ENCODE results near the gene IGFBP3. TPM values are rescaled to one million over a fixed set of nuclear protein-coding genes. Genes with fewer than 3 reads are reported as not detected.

The IGFBP3 gene
- total and polyA plus RNA-seq, 2 of the 13 experiments (the other 11 are each of a cell fraction or from before 2014, with no cell fraction given): 57.5 TPM; not detected in 1

DNA sequence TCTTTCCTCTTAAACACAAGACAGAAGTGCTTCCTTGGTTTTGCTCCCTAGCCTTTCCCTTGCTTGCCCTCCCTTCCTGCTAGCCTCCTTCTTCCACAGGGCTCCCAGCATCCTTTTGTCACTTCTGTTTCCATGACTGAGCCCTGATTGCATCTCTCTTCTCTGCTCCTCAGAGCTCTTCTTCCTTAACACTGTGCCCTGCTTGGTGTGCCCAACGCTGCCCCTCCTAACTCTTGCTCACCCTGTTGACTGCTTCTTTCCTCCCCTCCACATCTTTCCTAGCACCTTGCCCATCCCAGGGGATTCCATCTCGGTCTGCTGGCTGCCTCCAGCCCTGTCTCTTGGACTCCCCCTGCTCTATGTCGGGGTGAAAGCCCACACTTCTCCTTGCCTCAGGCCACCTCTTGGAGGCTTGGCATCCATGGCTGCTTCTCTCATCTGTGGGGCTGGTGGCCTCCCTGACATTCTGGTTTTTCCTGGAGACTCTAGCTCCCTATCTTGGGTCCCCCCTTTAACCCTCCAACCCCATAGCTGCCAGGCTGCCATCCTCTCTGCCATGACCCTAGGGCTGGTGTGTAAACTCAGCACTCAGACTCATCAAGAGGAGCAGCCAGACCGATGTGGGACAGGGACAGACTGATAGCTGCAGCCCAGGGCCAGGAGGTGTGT, 26.9 kb downstream of the IGFBP3 start (continued):
- TF ChIP-seq ZNF781 (CRISPR knock-in tag; IDR thresholded peaks at IDR 0.05; ENCODE audit: borderline replicate concordance, not compliant biosample characterization): peak; percentile 81
- TF ChIP-seq ZNF704 (CRISPR knock-in tag; IDR thresholded peaks at IDR 0.05; ENCODE audit: borderline replicate concordance): no peak
- TF ChIP-seq ZNF670 (CRISPR knock-in tag; IDR thresholded peaks at IDR 0.05; ENCODE audit: borderline replicate concordance): 0 out of 2 replicates have a peak, but pooled peaks have one; percentile 38
- TF ChIP-seq, protein P1, sequence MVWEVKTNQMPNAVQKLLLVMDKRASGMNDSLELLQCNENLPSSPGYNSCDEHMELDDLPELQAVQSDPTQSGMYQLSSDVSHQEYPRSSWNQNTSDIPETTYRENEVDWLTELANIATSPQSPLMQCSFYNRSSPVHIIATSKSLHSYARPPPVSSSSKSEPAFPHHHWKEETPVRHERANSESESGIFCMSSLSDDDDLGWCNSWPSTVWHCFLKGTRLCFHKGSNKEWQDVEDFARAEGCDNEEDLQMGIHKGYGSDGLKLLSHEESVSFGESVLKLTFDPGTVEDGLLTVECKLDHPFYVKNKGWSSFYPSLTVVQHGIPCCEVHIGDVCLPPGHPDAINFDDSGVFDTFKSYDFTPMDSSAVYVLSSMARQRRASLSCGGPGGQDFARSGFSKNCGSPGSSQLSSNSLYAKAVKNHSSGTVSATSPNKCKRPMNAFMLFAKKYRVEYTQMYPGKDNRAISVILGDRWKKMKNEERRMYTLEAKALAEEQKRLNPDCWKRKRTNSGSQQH (CRISPR knock-in tag; IDR thresholded peaks at IDR 0.05; ENCODE audit: low read depth): no peak; the same call in 1 of the 2 replicates
- no peak; the same call in 1 of the 2 replicates for TF ChIP-seq NR2C2 (CRISPR knock-in tag; IDR thresholded peaks at IDR 0.05; ENCODE audit: borderline replicate concordance)
- TF ChIP-seq, protein P2, sequence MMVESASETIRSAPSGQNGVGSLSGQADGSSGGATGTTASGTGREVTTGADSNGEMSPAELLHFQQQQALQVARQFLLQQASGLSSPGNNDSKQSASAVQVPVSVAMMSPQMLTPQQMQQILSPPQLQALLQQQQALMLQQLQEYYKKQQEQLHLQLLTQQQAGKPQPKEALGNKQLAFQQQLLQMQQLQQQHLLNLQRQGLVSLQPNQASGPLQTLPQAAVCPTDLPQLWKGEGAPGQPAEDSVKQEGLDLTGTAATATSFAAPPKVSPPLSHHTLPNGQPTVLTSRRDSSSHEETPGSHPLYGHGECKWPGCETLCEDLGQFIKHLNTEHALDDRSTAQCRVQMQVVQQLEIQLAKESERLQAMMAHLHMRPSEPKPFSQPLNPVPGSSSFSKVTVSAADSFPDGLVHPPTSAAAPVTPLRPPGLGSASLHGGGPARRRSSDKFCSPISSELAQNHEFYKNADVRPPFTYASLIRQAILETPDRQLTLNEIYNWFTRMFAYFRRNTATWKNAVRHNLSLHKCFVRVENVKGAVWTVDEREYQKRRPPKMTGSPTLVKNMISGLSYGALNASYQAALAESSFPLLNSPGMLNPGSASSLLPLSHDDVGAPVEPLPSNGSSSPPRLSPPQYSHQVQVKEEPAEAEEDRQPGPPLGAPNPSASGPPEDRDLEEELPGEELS (CRISPR knock-in tag; IDR thresholded peaks at IDR 0.05): peak; percentile 22; the same call in 1 of the 2 replicates
- TF ChIP-seq ZFP82 (CRISPR knock-in tag; IDR thresholded peaks at IDR 0.05; ENCODE audit: borderline replicate concordance): no peak
- TF ChIP-seq, protein P3, sequence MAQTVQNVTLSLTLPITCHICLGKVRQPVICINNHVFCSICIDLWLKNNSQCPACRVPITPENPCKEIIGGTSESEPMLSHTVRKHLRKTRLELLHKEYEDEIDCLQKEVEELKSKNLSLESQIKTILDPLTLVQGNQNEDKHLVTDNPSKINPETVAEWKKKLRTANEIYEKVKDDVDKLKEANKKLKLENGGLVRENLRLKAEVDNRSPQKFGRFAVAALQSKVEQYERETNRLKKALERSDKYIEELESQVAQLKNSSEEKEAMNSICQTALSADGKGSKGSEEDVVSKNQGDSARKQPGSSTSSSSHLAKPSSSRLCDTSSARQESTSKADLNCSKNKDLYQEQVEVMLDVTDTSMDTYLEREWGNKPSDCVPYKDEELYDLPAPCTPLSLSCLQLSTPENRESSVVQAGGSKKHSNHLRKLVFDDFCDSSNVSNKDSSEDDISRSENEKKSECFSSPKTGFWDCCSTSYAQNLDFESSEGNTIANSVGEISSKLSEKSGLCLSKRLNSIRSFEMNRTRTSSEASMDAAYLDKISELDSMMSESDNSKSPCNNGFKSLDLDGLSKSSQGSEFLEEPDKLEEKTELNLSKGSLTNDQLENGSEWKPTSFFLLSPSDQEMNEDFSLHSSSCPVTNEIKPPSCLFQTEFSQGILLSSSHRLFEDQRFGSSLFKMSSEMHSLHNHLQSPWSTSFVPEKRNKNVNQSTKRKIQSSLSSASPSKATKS (CRISPR knock-in tag; IDR thresholded peaks at IDR 0.05): no peak
- no peak for TF ChIP-seq CREM (IDR thresholded peaks at IDR 0.05)
- no peak for TF ChIP-seq CREM (CRISPR knock-in tag; IDR thresholded peaks at IDR 0.05)
- TF ChIP-seq HIC2 (CRISPR knock-in tag; IDR thresholded peaks at IDR 0.05; ENCODE audit: low read depth): peak; percentile 77; the same call in 1 of the 2 replicates
- no peak for TF ChIP-seq ZNF205 (CRISPR knock-in tag; IDR thresholded peaks at IDR 0.05)
- TF ChIP-seq GFI1 (CRISPR knock-in tag; IDR thresholded peaks at IDR 0.05; ENCODE audit: borderline replicate concordance): no peak
- TF ChIP-seq HNF4A (CRISPR knock-in tag; IDR thresholded peaks at IDR 0.05): no peak
- no peak for TF ChIP-seq POLR2AphosphoS2 (IDR thresholded peaks at IDR 0.05; ENCODE audit: low read depth, low read length)
- TF ChIP-seq ZNF607 (CRISPR knock-in tag; IDR thresholded peaks at IDR 0.05; ENCODE audit: borderline replicate concordance): peak; percentile 38; the same call in 1 of the 2 replicates
- TF ChIP-seq IKZF4 (CRISPR knock-in tag; IDR thresholded peaks at IDR 0.05; ENCODE audit: borderline replicate concordance, low read depth, not compliant biosample characterization): no peak
- no peak for TF ChIP-seq BRD4 (CRISPR knock-in tag; IDR thresholded peaks at IDR 0.05)
- TF ChIP-seq NBN (conservative IDR thresholded peaks at IDR 0.05): no peak
- TF ChIP-seq ZNF121 (CRISPR knock-in tag; IDR thresholded peaks at IDR 0.05): no peak; the same call in 1 of the 2 replicates
- peak; percentile 85; the same call in 1 of the 2 replicates for TF ChIP-seq ZNF598 (CRISPR knock-in tag; IDR thresholded peaks at IDR 0.05; ENCODE audit: borderline replicate concordance)

Data from HepG2 (cell line).